ENCODE measurements around the gene EXOC8.
A peak's percentile ranks its signal among the peaks of the same experiment; 100 is the strongest.

The EXOC8 gene

DNA sequence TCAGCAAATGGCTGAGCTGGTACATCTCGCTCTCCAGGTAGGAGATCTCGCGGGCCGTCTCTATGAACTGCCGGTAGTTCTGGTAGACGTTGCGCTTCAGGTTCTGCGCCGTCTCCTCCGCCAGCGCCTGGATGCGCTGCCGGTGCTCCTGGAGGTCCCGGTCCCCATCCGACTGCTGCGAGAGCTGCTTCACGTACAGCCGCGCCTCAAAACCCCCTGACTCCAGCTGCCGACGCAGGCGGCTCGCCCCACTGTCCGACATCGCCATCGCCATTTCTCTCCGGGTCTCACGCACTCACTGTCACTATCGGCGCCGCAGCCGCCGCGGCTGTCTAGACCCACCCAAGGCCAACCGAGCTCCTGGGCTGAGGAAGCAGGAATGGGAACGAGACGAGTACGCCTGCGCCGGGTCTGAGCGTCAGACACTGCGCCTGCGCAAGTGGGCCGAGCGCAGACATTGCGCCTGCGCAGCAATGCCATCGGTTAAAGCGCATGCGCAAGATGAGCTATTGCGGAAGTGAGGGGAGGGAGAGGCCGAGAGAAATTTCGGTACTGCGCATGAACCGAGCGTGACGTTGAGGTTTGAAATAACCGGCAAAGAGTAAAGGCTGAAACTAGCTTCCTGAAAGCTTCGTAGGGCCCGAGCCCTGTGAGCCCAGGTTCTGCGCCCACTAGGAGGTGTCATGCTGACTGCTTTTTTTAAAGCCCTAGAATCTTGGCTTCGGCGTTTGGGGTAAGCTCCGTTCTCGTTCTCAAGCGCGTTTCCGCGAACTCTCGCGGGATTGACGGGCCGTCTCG lies at the start of gene EXOC8:
EXOC8 (minus strand) TSS at position 381 of the 798 bp plus-strand sequence; CDS start at position 274, 107 bp downstream.
- peak; percentile 94 for DNase-seq (ENCODE audit: low read depth)

DNA sequence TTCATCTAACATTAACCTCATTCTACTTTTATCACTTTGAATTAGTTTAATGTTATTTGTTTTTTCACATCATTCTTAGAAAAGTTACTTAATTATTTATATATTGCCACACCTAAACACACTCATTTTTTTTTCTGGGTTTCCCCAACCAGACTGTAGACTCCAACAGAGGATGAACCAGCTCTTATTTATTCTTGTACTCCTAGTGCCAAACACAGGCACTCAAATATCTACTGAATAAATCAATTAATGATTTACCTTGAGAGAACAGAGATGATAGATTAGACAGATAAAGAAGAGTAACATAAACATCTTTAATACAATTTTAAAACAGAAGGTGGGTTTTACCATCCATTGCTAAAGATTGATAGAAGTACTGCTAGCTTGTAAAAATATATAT lies 48.8 kb upstream of the EXOC8 start:
- no peak for DNase-seq (ENCODE audit: low read depth)

DNA sequence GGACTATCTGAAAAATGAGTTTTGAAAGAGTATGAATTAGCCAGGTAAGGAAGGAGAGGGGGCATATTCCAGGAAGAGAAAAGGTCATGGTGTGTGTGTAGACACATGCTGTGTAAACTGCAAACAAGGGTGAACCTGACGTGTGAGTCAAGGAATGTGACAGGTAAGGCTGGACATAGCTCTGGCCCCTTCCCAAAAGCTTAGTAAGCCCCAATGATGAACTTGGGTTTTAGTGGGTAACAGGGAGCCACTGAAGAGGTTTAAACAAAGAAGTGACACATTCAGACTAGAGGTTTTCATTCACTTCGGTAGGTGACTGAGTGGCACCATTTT lies 47.7 kb upstream of the EXOC8 start:
- no peak for DNase-seq (ENCODE audit: low read depth)

DNA sequence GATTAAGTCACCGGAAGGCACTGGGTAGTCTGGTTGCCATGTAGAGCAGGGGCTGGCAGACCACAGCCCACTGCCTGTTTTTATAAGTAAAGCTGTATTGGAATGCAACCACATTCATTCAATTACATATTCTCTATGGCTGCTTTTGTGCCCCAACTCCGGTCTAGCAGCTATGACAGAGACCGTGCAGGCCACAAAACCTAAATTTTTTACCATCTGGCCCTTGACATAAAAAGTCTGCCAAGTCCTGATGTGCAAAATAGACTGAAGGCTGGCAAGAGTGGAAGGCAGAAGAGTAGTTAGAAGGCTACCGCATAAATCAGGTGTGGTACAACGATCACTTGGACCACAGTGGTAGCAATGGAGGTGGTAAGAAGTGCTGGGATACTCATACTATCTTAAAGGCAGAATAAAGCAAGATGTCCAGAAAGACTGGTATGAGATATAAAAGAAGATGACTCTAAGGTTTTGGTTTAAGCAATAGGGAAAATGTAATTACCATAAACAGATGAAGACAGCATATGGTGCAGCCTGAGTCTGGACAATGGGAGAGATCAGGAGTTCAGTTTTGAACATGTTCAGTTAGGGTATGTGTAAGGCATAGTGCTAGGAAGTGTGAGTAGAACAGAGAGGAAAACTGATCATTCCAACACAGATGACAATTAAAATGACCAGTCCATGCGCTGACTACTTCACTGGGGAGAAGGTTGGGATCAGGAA lies 47.2 kb upstream of the EXOC8 start:
- DNase-seq (ENCODE audit: low read depth), result no peak

DNA sequence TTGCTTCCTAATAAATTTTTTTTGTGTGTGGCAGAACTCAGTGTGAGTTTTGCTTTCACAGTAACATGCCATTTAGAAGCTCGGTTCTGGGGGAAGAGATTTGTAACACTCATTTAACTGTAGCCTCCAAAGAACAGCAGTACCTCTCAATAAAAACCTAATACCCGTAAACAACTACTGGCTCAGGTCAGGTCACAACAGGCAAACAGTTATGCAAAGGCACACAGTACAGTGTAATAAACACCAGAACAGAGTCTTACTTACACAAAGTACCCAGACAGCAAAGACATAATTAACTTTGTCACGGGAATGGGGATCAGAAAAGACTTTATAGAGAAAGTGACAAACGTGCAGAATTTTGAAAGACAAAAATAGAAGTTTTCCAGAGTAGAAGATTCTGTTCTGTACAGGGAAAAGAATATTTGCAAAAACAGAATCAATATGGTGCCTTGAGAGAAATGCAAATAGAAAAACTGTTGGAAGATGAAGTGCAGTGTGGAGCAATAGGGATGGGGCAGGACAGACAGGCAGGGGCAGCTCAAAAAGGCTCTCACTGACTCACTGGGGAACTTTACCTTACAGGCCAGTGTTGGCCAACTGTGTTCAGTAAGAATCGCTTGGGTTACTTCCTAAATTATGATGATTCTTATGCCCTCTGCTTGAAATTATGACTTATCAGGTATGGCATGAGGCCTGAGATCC lies 45.7 kb upstream of the EXOC8 start:
- no peak for DNase-seq (ENCODE audit: low read depth)

GRCh38 chr1:231382426-231382825 lies 44.8 kb upstream of the EXOC8 start:
- no peak for DNase-seq (ENCODE audit: low read depth)

GRCh38 chr1:231381729-231382128 lies 44.1 kb upstream of the EXOC8 start:
- DNase-seq (ENCODE audit: low read depth), result no peak

DNA sequence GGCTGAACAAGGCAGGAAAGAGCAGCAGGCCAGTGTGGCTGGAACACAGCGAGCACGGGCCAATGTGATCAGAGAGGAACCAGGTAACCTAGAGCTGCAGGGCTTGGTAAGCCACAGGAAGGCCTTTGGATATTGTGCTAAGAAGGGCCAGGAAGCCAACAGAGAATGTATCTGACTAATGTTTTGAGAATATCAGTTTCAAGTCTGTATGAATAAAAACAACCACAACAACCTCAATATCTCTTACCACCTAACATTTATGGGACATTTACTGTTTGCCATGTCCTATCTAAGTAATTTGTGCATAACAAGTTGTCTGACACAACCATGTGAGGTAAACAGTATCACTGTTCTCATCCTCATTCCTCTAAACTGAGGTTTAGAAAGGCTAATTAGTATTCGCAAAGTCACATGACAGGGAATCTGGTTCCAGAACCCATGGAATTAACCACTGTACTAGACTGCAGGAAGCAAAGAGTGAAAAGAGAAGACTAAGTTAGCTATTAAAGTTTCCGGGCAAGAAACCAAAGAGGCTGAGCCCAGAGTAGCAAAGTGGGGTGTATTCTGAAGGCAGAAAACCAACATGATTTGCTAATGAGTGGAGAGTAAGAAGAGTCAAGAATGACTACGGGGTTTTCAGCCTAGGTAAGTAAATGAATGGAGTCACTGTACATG lies 39.4 kb upstream of the EXOC8 start:
- no peak for DNase-seq (ENCODE audit: low read depth)

DNA sequence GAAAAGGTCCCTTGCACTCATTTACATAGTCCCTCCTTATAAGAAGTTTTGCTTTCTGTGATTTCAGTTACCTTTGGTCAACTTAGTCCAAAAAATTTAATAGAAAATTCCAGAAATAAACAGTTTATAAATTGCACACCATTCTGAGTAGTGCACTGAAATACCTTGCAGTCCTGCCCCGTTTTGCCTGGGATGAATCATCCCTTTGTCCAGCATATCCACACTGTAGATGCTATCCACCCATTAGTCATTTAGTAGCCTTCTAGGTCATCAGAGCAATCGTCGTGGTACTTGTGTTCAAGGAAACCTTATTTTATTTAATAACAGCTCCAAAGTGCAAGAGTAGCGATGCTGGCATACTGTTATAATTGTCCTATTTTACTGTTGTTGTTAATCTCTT lies 38.4 kb upstream of the EXOC8 start:
- DNase-seq (ENCODE audit: low read depth), result no peak

GRCh38 chr1:231374394-231374793 lies 36.7 kb upstream of the EXOC8 start:
- no peak for DNase-seq (ENCODE audit: low read depth)

DNA sequence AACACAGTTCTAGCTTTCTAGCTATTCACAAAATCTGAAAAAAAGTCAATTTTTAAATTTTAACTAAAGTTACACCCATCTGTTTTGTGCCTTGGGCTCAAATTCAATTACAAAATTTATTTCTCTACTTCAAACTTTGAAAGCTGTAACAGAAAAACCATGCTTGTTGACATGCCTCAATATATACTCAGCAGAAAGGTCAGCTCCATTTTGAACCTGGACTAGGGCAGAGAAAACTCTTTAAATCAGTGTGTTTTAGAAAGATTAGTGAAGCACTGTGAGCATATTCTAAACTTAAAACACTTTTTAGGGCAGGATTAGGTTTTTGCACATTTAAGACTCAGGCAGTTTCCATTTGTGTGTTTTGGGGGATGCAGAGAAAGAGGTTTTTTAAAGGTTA lies 34.8 kb upstream of the EXOC8 start:
- no peak for DNase-seq (ENCODE audit: low read depth)

DNA sequence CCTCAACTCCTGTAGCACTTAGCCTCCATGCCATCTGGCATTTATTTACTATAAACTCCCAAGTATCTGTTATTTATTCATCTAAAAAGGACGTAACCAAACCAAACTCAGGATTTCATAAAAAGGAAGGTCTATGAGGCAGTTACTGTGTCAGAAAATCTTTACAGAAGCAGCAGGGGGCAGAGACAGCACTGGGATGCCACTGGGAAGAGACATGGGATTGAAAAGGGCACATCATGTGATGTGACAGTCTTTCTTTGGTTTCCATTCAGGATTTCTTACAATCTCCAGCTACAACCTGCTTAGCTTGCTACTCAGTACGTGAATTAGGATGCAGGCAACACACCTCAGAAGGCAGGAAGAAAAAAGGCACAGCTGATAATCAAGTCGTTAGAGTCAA lies 31.6 kb upstream of the EXOC8 start:
- DNase-seq (ENCODE audit: low read depth), result no peak

DNA sequence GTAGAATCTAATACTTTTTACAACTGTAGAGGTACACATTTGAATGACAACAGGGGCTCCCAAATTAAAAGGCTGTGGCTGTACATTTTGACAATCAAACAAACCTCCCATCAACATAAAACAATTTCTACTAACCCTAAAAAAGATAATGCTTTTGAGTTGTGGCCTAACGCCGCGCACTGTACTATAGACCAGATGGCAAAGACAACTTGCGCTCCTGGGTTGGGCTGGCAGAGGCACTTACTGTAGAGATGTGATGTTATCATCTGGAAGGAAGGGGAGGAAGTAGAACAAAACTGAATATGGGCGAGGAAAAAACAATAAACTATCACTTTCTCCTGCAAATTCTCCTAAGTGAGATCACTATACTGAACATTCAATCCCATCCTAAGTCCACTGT lies 26.5 kb upstream of the EXOC8 start:
- no peak for DNase-seq (ENCODE audit: low read depth)

DNA sequence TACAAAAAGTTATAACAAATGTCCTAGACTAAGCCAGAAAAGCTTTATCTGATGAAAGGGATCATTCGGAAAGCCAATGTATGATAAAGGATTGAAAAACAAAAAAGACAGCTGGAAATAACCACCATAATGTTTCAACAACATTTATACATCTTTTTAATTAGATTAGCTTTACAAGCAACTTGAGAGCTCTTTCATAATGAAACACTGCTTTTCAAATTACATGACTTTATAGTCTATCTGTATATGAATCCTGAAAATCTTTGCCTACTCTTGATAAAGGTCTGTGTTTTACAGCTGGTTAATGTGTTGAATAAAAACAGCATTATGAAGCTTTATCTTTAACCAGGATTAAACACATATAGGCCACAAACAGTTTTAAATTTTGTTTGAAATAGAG lies 26.0 kb upstream of the EXOC8 start:
- DNase-seq (ENCODE audit: low read depth), result no peak

GRCh38 chr1:231362325-231362724 lies 24.7 kb upstream of the EXOC8 start:
- no peak for DNase-seq (ENCODE audit: low read depth)

GRCh38 chr1:231359113-231359512 lies 21.5 kb upstream of the EXOC8 start:
- no peak for DNase-seq (ENCODE audit: low read depth)

DNA sequence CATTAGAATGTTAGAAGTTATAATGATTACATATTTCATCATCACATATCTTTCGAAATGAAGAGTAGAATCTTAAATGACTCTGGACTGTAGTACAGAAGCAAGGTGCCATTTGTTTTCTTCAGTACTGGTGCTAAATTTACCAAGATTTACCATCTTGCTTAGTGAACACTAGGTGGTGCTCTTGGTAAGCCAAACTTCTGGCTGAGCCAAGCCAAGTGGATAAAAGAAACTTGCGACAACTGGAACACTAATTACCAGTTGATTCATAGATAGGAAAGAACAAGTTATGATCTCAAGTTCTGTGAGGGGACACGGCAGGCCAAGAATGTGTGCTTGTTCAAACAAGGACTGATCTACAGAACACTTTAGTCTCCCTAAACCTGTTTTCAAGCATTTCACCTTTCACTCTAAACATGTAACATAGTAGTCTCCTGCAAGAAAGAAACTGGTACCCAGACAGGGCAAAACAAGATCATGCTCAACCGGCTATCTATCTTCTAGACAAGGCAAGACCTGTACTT lies 20.2 kb upstream of the EXOC8 start:
- DNase-seq (ENCODE audit: low read depth), result no peak

DNA sequence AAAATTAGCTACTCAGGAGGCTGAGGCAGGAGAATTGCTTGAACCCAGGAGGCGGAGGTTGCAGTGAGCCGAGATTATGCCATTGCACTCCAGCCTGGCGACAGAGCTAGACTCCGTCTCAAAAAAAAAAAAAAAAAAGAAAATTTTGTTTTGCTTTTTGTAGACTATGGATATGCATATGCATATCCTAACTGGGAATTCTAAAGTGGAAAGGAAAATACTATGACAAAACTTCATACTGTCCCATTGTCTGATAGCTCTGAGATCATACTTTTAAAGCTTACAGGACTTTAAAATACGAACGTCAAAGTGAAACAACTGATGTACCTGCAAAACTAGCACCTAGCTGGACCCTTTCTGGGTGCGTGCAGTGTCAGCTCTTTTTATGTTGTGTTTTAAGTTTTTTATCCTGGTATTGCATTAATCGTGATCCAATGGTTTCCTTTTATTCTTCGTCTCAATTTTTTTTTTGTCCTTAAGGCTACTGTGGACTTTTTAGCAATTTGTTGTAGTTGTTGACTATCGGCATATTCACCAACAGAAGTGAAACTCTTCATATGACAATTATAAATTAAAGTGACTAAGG lies 19.6 kb upstream of the EXOC8 start:
- no peak for DNase-seq (ENCODE audit: low read depth)

DNA sequence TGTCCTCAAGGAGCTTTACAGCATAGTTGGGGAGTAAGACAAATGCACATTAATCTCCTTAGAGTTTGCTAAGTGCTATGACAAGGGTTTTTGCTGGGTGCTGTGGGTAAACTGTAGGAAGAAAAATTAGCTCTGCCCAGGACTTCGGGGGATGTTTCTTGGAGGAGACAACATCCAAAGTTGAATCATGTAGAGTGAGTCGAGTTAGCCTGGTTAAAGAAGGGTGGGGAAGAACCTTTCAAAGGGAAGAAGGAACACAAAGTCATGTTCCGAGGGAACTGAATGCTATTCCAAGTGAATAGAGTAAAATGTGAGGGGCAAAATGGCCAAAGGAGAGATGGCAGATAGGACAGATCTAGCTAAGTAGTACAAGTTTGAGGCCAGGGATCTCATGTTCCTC lies 17.5 kb upstream of the EXOC8 start:
- no peak for DNase-seq (ENCODE audit: low read depth)

- no peak for DNase-seq (ENCODE audit: low read depth)
Observed at GRCh38 chr1:231354330-231355020, 16.8 kb upstream of the EXOC8 start.

DNA sequence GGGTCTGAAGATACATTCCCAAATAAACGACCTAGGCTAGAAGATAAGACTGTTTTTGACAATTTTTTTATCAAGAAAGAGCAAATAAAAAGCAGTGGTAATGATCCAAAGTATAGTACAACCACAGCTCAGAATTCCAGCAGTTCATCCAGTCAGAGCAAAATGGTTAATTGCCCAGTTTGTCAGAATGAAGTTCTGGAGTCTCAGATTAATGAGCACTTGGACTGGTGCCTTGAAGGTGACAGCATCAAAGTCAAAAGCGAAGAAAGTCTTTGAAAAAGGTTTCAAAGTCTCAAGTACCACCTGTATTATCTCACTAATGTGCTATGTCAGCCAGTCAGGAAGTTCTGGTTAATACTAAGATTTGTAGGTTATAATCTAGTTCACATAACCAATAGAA lies 15.4 kb upstream of the EXOC8 start:
- DNase-seq (ENCODE audit: low read depth), result no peak
